Loucy (cell line): ENCODE results near the gene FOSL1.

Source experiments
- H2AFZ ChIP-seq: fragments of 200-600 bp; sonication (generic); 2 replicates; pipeline ENCODE4 v1.6.0; 2016; ENCODE audit warnings: antibody characterized with exemption, mild to moderate bottlenecking, low read length, moderate library complexity
- H3F3A ChIP-seq: fragments of 200-600 bp; 2 replicates; pipeline ENCODE4 v1.6.0; 2016; ENCODE audit warnings: antibody characterized with exemption, low read depth, mild to moderate bottlenecking
- H3K27me3 ChIP-seq: fragments of 200-600 bp; sonication (generic); 2 replicates; pipeline ENCODE4 v1.6.1; 2014; ENCODE audit warnings: low read length, mild to moderate bottlenecking; ENCODE audit not compliant: insufficient read depth, poor library complexity, severe bottlenecking
- H3K36me3 ChIP-seq: fragments of 200-600 bp; sonication (generic); 2 replicates; pipeline ENCODE4 v1.6.1; 2016; ENCODE audit warnings: low read length; ENCODE audit not compliant: insufficient read depth
- H3K4me1 ChIP-seq: fragments of 200-600 bp; sonication (generic); 2 replicates; pipeline ENCODE4 v1.5.1; 2014; ENCODE audit warnings: low read length, mild to moderate bottlenecking; ENCODE audit not compliant: insufficient read depth, poor library complexity, severe bottlenecking
- H3K4me2 ChIP-seq: fragments of 200-600 bp; sonication (generic); 2 replicates; pipeline ENCODE4 v1.6.0; 2014; ENCODE audit warnings: antibody characterized with exemption, low read length, low read depth, mild to moderate bottlenecking; ENCODE audit not compliant: poor library complexity, severe bottlenecking
- H3K4me3 ChIP-seq: fragments of 200-600 bp; sonication (generic); 2 replicates; pipeline ENCODE4 v1.5.1; 2014; ENCODE audit warnings: low read length, mild to moderate bottlenecking, mixed read lengths; ENCODE audit not compliant: poor library complexity, severe bottlenecking
- H3K79me2 ChIP-seq: fragments of 200-600 bp; sonication (generic); 2 replicates; pipeline ENCODE4 v1.6.1; 2014; ENCODE audit warnings: low read length; ENCODE audit not compliant: insufficient read depth
- H3K9ac ChIP-seq: fragments of 200-600 bp; sonication (generic); 2 replicates; pipeline ENCODE4 v1.6.0; 2014; ENCODE audit warnings: mild to moderate bottlenecking, low read depth, low read length, moderate library complexity; ENCODE audit not compliant: poor library complexity, severe bottlenecking
- H3K9me2 ChIP-seq: fragments of 200-600 bp; sonication (generic); replicated peaks from 2 replicates; pipeline ENCODE4 v1.6.1; 2016; ENCODE audit warnings: low read depth, low read length, mixed read lengths
- H3K9me3 ChIP-seq: fragments of 200-600 bp; sonication (generic); 2 replicates; pipeline ENCODE4 v1.6.1; 2014; ENCODE audit warnings: mild to moderate bottlenecking, antibody characterized with exemption, low read length, low read depth; ENCODE audit not compliant: insufficient read depth
- H4K20me1 ChIP-seq: fragments of 200-600 bp; sonication (generic); 2 replicates; pipeline ENCODE4 v1.6.0; 2014; ENCODE audit warnings: antibody characterized with exemption, low read length, mild to moderate bottlenecking; ENCODE audit not compliant: insufficient read depth, poor library complexity, severe bottlenecking
- CTCF ChIP-seq: fragments of 200-600 bp; sonication (generic); conservative IDR thresholded peaks from 2 replicates; pipeline ENCODE4 v1.5.1; 2014; ENCODE audit warnings: mild to moderate bottlenecking, antibody characterized with exemption, low read length
- EZH2phosphoT487 ChIP-seq: fragments of 200-600 bp; IDR thresholded peaks from 2 replicates; pipeline ENCODE4 v1.6.1; 2018; ENCODE audit warnings: antibody characterized with exemption, mild to moderate bottlenecking, moderate library complexity, borderline replicate concordance

Gene FOSL1

GRCh38 chr11:65927904-65928397 lies 27.8 kb upstream of the FOSL1 start:
- TF ChIP-seq CTCF (no peak), EZH2phosphoT487 (no peak)
- peak overlapping the region; percentile 58 for H3K4me3 ChIP-seq
- H3K9me2 ChIP-seq: no peaks in the 10 kb centered on the region
- H2AFZ ChIP-seq: peak overlapping the region; percentile 72
- H3K9me3 ChIP-seq: no peaks in the 10 kb centered on the region
- H3K27me3 ChIP-seq: no peaks in the 10 kb centered on the region
- H3K79me2 ChIP-seq: no peaks in the 10 kb centered on the region
- H3K36me3 ChIP-seq: no peaks in the 10 kb centered on the region
- H3F3A ChIP-seq: peaks cover 3% of the 10 kb centered on the region; the same call in 1 of the 2 replicates
- H3K4me2 ChIP-seq: peak overlapping the region; percentile 76
- peak overlapping the region; percentile 55 for H3K9ac ChIP-seq
- H4K20me1 ChIP-seq: no peaks in the 10 kb centered on the region
- peaks cover 23% of the 10 kb centered on the region for H3K4me1 ChIP-seq

DNA sequence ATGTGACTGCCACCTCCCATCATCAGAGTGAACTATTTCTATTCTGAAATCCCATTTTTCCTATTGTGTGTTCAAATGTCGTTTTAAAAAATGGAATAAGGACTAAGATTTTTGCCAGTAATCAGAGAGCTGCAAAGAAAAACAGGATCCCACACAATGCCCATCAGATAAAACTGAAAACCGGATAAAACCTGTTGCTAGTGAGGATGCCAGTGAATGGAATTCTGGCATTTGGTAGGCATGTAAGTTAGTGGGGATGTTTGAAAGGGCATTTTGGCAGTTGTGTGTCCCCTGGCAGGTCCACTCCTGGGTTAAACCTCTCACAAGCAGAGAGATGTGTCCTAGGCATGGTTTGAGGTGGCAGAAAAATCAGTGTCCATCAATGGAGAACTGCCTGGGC lies 25.2 kb upstream of the FOSL1 start:
- H3F3A ChIP-seq: no peaks in the 10 kb centered on the region
- peaks cover 7% of the 10 kb centered on the region; the same call in 1 of the 2 replicates for H3K79me2 ChIP-seq
- peaks cover 18% of the 10 kb centered on the region for H3K4me1 ChIP-seq
- H3K9me3 ChIP-seq: no peaks in the 10 kb centered on the region
- no peak overlapping the region for H2AFZ ChIP-seq
- no peak overlapping the region for H3K4me3 ChIP-seq
- peaks cover 3% of the 10 kb centered on the region for H4K20me1 ChIP-seq
- TF ChIP-seq CTCF (no peak), EZH2phosphoT487 (no peak)
- no peaks in the 10 kb centered on the region for H3K27me3 ChIP-seq
- H3K9ac ChIP-seq: no peak overlapping the region
- peaks cover 8% of the 10 kb centered on the region; the same call in 1 of the 2 replicates for H3K36me3 ChIP-seq
- no peaks in the 10 kb centered on the region for H3K9me2 ChIP-seq
- H3K4me2 ChIP-seq: no peak overlapping the region

- peaks cover 27% of the 10 kb centered on the region for H3K79me2 ChIP-seq
- peaks cover 15% of the 10 kb centered on the region for H4K20me1 ChIP-seq
- no peaks in the 10 kb centered on the region for H3K9me2 ChIP-seq
- no peak overlapping the region for H3K4me2 ChIP-seq
- TF ChIP-seq EZH2phosphoT487 (no peak), CTCF (no peak)
- no peaks in the 10 kb centered on the region for H3K9me3 ChIP-seq
- H2AFZ ChIP-seq: no peak overlapping the region
- peaks cover 19% of the 10 kb centered on the region for H3K4me1 ChIP-seq
- no peak overlapping the region for H3K9ac ChIP-seq
- H3K27me3 ChIP-seq: no peaks in the 10 kb centered on the region
- peaks cover 8% of the 10 kb centered on the region; the same call in 1 of the 2 replicates for H3K36me3 ChIP-seq
- H3F3A ChIP-seq: no peaks in the 10 kb centered on the region
- H3K4me3 ChIP-seq: no peak overlapping the region
These were observed 22.4 kb upstream of the FOSL1 start for GRCh38 chr11:65922565-65922964.
